HepG2 (cell line): ENCODE data around the gene ARHGAP19. TPM values are rescaled to one million over a fixed set of nuclear protein-coding genes. Genes with fewer than 3 reads are reported as not detected.

Source experiments
- ATAC-seq: fragments of 200-7000 bp; cut with Tn5 transposase; 3 replicates; pipeline ENCODE4 v1.9.1; 2020; ENCODE audit warnings: mild to moderate bottlenecking, moderate library complexity
- BruUV-seq: library from RNA; stranded (reverse); fragments of 400-500 nt; replicated peaks from 2 replicates; lab custom pipeline; 2021; lab: Mats Ljungman, UMichigan
- CTCF ChIA-PET: fragments of 300-600 bp; formaldehyde crosslinking; extraction: SDS; loops from one replicate; lab custom pipeline; 2021; ENCODE audit warnings: low total read pairs, inconsistent platforms, low intra/inter-chr PET ratio; lab: Yijun Ruan, JAX
- POLR2A ChIA-PET: fragments of 350-600 bp; sonication (Branson Sonifier 250); formaldehyde crosslinking; loops from one replicate; lab custom pipeline; 2020; ENCODE audit warnings: antibody characterized with exemption, inconsistent platforms; lab: Yijun Ruan, JAX
- DNase-seq: peaks from one replicate; pipeline ENCODE4 v3.0.0-alpha.2; 2015; ENCODE audit warnings: low spot score
- FAIRE-seq: peaks from 3 replicates; lab custom pipeline; 2011; peaks lifted over from hg19 to GRCh38; lab: Jason Lieb, UNC
- H2AFZ ChIP-seq: one replicate; pipeline ENCODE4 v1.6.1; 2011; ENCODE audit warnings: low read length, inconsistent platforms
- H3K27ac ChIP-seq: fragments of 300-600 bp; 3 replicates; pipeline ENCODE4 v1.8.0; 2011; ENCODE audit warnings: mixed run types, mild to moderate bottlenecking, mixed read lengths, low read length, inconsistent platforms; ENCODE audit not compliant: insufficient read depth; ENCODE audit errors: extremely low read length
- H3K27me3 ChIP-seq, 2 experiments: fragments of 200-600 bp in 1 of 2; 2 replicates in 1 of 2; 3 replicates in 1 of 2; pipeline versions ENCODE4 v1.6.0 to v1.8.0; 2011; ENCODE audit warnings: low read length in 2 of 2, mild to moderate bottlenecking in 2 of 2, moderate library complexity in 2 of 2, inconsistent platforms in 1 of 2; ENCODE audit not compliant: insufficient read depth in 2 of 2, control insufficient read depth in 1 of 2
- H3K36me3 ChIP-seq, 2 experiments: fragments of 200-600 bp in 1 of 2; replicated peaks in 1 of 2; 2 replicates in 1 of 2; 3 replicates in 1 of 2; pipeline versions ENCODE4 v1.5.1 to v1.8.0; 2011; ENCODE audit warnings: low read length in 2 of 2, inconsistent platforms in 1 of 2; ENCODE audit not compliant: insufficient read depth in 2 of 2, control insufficient read depth in 1 of 2
- H3K4me1 ChIP-seq: 2 replicates; pipeline ENCODE4 v1.5.1; 2012; ENCODE audit warnings: low read length, inconsistent platforms; ENCODE audit not compliant: insufficient read depth
- H3K4me2 ChIP-seq: 2 replicates; pipeline ENCODE4 v1.6.0; 2011; ENCODE audit warnings: low read depth, low read length, inconsistent platforms
- H3K4me3 ChIP-seq, 3 experiments: fragments of 200-600 bp in 1 of 3; sonication (generic), shearing (Covaris generic) in 1 of 3; replicated peaks in 1 of 3; 2 replicates each; pipeline ENCODE4 v1.5.1; 2011 to 2016; ENCODE audit warnings: low read length in 3 of 3, inconsistent platforms in 2 of 3, low read depth in 2 of 3, mild to moderate bottlenecking in 2 of 3, control low read depth in 1 of 3, mixed read lengths in 1 of 3; ENCODE audit not compliant: insufficient read depth in 1 of 3
- H3K79me2 ChIP-seq: one replicate; pipeline ENCODE4 v1.6.1; 2011; ENCODE audit warnings: low read length, inconsistent platforms; ENCODE audit not compliant: insufficient read depth
- H3K9ac ChIP-seq: 2 replicates; pipeline ENCODE4 v1.6.0; 2011; ENCODE audit warnings: mild to moderate bottlenecking, low read depth, low read length, inconsistent platforms; ENCODE audit not compliant: insufficient read depth
- H3K9me3 ChIP-seq: 2 replicates; pipeline ENCODE4 v1.5.1; 2012; ENCODE audit warnings: mild to moderate bottlenecking, low read length
- H4K20me1 ChIP-seq: 2 replicates; pipeline ENCODE4 v1.6.0; 2011; ENCODE audit warnings: inconsistent platforms, mild to moderate bottlenecking, low read length, moderate library complexity; ENCODE audit not compliant: insufficient read depth
- CENPT ChIP-seq: sonication (generic); formaldehyde crosslinking; IDR thresholded peaks from 2 replicates; pipeline ENCODE4 v1.8.0; 2022; ENCODE audit warnings: low read depth, mild to moderate bottlenecking, moderate library complexity, missing genetic modification reagents
- DPF2 ChIP-seq: sonication (generic); formaldehyde crosslinking; IDR thresholded peaks from 2 replicates; pipeline ENCODE4 v1.4.0; 2020; ENCODE audit warnings: mild to moderate bottlenecking, low read depth, missing genetic modification reagents, borderline replicate concordance
- KDM6A ChIP-seq: IDR thresholded peaks from 2 replicates; pipeline ENCODE4 v1.6.1; 2016; ENCODE audit warnings: low read depth
- ONECUT2 ChIP-seq: sonication (generic); formaldehyde crosslinking; IDR thresholded peaks from 2 replicates; pipeline ENCODE4 v1.4.0; 2020; ENCODE audit warnings: missing genetic modification reagents
- TOPORS ChIP-seq: sonication (generic); formaldehyde crosslinking; IDR thresholded peaks from 2 replicates; pipeline ENCODE4 v1.8.0; 2023; ENCODE audit warnings: mild to moderate bottlenecking, missing genetic modification reagents
- ZFYVE20 ChIP-seq: sonication (generic); formaldehyde crosslinking; IDR thresholded peaks from 2 replicates; pipeline ENCODE4 v1.8.0; 2023; ENCODE audit warnings: low read depth, mild to moderate bottlenecking, moderate library complexity, missing genetic modification reagents, borderline replicate concordance
- ZNF235 ChIP-seq: sonication (generic); formaldehyde crosslinking; IDR thresholded peaks from 2 replicates; pipeline ENCODE4 v1.8.1; 2023; ENCODE audit warnings: mild to moderate bottlenecking, missing genetic modification reagents, borderline replicate concordance
- ZNF407 ChIP-seq: sonication (generic); formaldehyde crosslinking; IDR thresholded peaks from one replicate; pipeline ENCODE4 v1.5.1; 2020; ENCODE audit warnings: mild to moderate bottlenecking, missing genetic modification reagents; ENCODE audit errors: not compliant biosample characterization
- ZNF567 ChIP-seq: sonication (generic); formaldehyde crosslinking; IDR thresholded peaks from 2 replicates; pipeline ENCODE4 v1.8.1; 2023; ENCODE audit warnings: mild to moderate bottlenecking, missing genetic modification reagents, borderline replicate concordance
- ZNF780A ChIP-seq: sonication (generic); formaldehyde crosslinking; IDR thresholded peaks from 2 replicates; pipeline ENCODE4 v1.8.0; 2022; ENCODE audit warnings: mild to moderate bottlenecking, missing genetic modification reagents, moderate library complexity
- WGBS: methylation state at CpG from one replicate; pipeline ENCODE4 v1.1.6; 2017; ENCODE audit warnings: low lambda C conversion rate; 5-methylcytosine and 5-hydroxymethylcytosine counted together
- in situ Hi-C: cut with HindIII; loops from 2 replicates; pipeline ENCODE4 v1.10.0; 2017; ENCODE audit warnings: low pct_unique_long_range_greater_than_20kb; ENCODE audit not compliant: extremely low pct_ligation_motif_present
- intact Hi-C: fragments of 100-400 bp; cut with micrococcal nuclease; formaldehyde crosslinking; loops from one replicate; pipeline ENCODE4 v1.10.0; 2022; ENCODE audit not compliant: unreplicated experiment
- polyA plus RNA-seq, 8 experiments: library from polyadenylated mRNA; depleted of rRNA in 3 of 8; stranded (reverse) in 7 of 8; unstranded in 1 of 8; fragments of >200 nt; fragmentation: Illumina TruSeq in 4 of 8; extraction: Trizol in 4 of 8; gene quantifications; 2 replicates each; pipeline versions ENCODE4 v1.2.1 to v1.2.3, GENCODE V29; 2011 to 2016; ENCODE audit warnings: low read depth in 4 of 8, missing spikeins in 1 of 8, mixed read lengths in 1 of 8; ENCODE audit not compliant: insufficient read depth in 1 of 8
- total RNA-seq, 5 experiments: library from RNA; depleted of rRNA; stranded (reverse); fragments of >200 nt; fragmentation: Illumina TruSeq; extraction: Trizol; gene quantifications; 2 replicates each; pipeline ENCODE4 v1.2.3, GENCODE V29; 2016; ENCODE audit warnings: low read depth in 1 of 5

Gene ARHGAP19
- total and polyA plus RNA-seq, 2 of the 13 experiments (the other 11 are each of a cell fraction or from before 2014, with no cell fraction given): 7.6 to 10.0 TPM

GRCh38 chr10:97267671-97268070 lies 24.8 kb downstream of the ARHGAP19 start:
- 98% methylated on average over 4 of the region's 4 CpGs for WGBS
- H3K4me2 ChIP-seq: no peak overlapping the region
- ATAC-seq: no peak

More at GRCh38 chr10:97267671-97268070, 24.8 kb downstream of the ARHGAP19 start:
- Histone ChIP-seq H3K4me1 (peaks cover 16% of the 10 kb centered on the region), H4K20me1 (no peaks in the 10 kb centered on the region), H2AFZ (no peak overlapping the region), H3K79me2 (peaks cover 1% of the 10 kb centered on the region), H3K36me3 (peaks cover 0 to 4% of the 10 kb centered on the region in 2 experiments; a peak in 1 of 5 replicates), H3K9ac (no peak overlapping the region), H3K4me3 (no peak overlapping the region), H3K27me3 (no peaks in the 10 kb centered on the region), H3K27ac (no peak overlapping the region), H3K9me3 (no peaks in the 10 kb centered on the region)
- TF ChIP-seq ZNF235 (no peak), ZNF780A (no peak), ZFYVE20 (CRISPR knock-in tag) (no peak), ONECUT2 (no peak), CENPT (CRISPR knock-in tag) (no peak), TOPORS (CRISPR knock-in tag) (no peak), ZNF407 (CRISPR knock-in tag) (no peak), KDM6A (no peak), ZNF567 (no peak), DPF2 (CRISPR knock-in tag) (no peak)
- in situ Hi-C loops (no loop called here), intact Hi-C loops (no loop called here)
- no TSS peak for BruUV-seq
- FAIRE-seq (no peak), DNase-seq (no peak)
- CTCF ChIA-PET: no interaction called here
- POLR2A ChIA-PET: no interaction called here
